ENCODE results near the gene FTH1. TPM values are rescaled to one million over a fixed set of nuclear protein-coding genes. Genes with fewer than 3 reads are reported as not detected.

The FTH1 gene
- polyA plus RNA-seq, 1 of the 3 experiments (the other 2 are of a cell fraction), result 1,229 TPM

DNA sequence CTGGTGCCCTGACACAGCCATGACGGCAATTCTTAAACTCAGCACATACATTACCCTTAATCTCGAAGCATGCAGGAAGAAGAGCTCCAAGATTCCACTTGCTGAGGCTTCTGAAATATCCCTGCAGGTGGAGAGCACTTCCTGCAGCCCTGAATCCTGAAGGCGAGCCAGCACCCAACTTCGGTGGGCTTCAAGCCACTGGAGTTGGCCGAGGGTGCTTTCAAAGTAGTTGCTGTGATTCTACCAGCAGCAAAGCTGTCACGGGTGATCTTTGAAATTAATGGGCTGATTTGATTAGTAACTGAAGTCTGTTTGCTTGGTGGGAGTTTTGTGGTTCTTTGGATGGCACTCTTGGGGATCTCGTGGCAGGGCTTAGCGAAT lies 9.0 kb upstream of the FTH1 start:
- H3K4me2 ChIP-seq, result no peak overlapping the region
- H4K20me1 ChIP-seq (ENCODE audit: insufficient read depth), result no peaks in the 10 kb centered on the region
- no peak overlapping the region for H2AFZ ChIP-seq (ENCODE audit: low read depth)
- no peak for DNase-seq
- H3K27ac ChIP-seq (ENCODE audit: low read depth in 2 of 2, low read length in 1 of 2), result no peak overlapping the region
- WGBS (ENCODE audit: low lambda C conversion rate), result 89% methylated on average over 8 of the region's 8 CpGs
- TF ChIP-seq MXI1 (IDR thresholded peaks at IDR 0.05; ENCODE audit: low read depth, low read length) (no peak), EZH2phosphoT487 (IDR thresholded peaks at IDR 0.05; ENCODE audit: borderline replicate concordance, low read depth) (no peak), TCF12 (IDR thresholded peaks at IDR 0.05) (no peak)
- no peaks in the 10 kb centered on the region for H3K9me3 ChIP-seq
- peaks cover 9% of the 10 kb centered on the region for H3F3A ChIP-seq (replicated peaks; ENCODE audit: insufficient read depth)
- no peaks in the 10 kb centered on the region for H3K9me2 ChIP-seq
- H3K9ac ChIP-seq, result no peak overlapping the region
- ChIA-PET POLR2A (interaction anchor here (1.4 kb wide), 1 partner anchor 8 kb away, joined by 3 read pairs; no protein-coding TSS in a partner anchor), CTCF (interaction anchor here (0.9 to 2.7 kb wide), 3 partner anchors 10 to 106 kb away, joined by 4 to 9 read pairs (median 5); no protein-coding TSS in a partner anchor)
- no peak overlapping the region for H3K4me3 ChIP-seq (ENCODE audit: low read depth in 2 of 2, low read length in 1 of 2)
- no peaks in the 10 kb centered on the region for H3K27me3 ChIP-seq (ENCODE audit: insufficient read depth)
- H3K79me2 ChIP-seq (ENCODE audit: insufficient read depth), result no peaks in the 10 kb centered on the region
- H3K36me3 ChIP-seq (replicated peaks in 1 of 2; ENCODE audit: control insufficient read depth in 1 of 2, insufficient read depth in 2 of 2, low read length in 1 of 2), result no peaks in the 10 kb centered on the region
- H3K4me1 ChIP-seq (ENCODE audit: control insufficient read depth in 1 of 2, insufficient read depth in 2 of 2, low read depth in 1 of 2, low read length in 1 of 2), result peaks cover 24 to 32% of the 10 kb centered on the region in 2 experiments

DNA sequence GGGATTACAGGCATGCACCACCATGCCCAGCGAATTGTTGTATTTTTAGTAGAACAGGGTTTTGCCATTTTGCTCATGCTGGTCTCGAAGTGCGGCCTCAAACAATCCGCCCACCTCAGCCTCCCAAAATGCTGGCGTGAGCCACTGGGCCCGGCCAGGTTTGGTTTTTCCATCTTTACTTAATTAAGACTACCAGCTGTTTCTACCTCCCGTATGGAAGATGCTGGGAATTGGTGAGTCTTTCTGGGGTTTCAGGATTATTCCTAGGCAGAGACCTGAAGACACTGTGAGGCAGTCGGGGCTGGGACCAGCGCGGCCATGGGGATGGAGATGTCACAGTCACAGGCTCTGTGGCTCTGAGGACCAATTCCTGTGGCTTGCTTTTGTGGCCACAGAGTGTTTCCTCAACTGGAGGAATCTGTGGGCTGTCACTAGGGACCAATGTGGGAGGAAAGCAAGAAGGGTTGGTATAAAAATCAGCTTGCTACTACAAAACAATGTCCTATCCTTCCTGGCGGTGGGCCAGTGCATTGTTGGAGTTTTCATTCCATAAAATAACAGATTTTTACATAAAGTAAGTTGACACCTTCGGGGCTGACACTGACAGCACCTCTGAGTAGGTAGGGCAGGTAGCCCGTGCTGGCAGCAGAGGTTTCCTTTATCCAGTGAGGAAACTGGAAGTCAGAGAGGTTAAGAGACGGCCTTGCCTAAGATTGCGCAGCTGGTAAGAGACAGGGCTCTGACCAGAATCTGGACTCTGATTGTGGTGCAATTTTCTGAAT lies 8.4 kb upstream of the FTH1 start:
- DNase-seq, result no peak
- Histone ChIP-seq H3K9me2 (no peaks in the 10 kb centered on the region), H3K9me3 (no peaks in the 10 kb centered on the region), H3K79me2 (ENCODE audit: insufficient read depth) (no peaks in the 10 kb centered on the region), H3K27me3 (ENCODE audit: insufficient read depth) (no peaks in the 10 kb centered on the region), H2AFZ (ENCODE audit: low read depth) (no peak overlapping the region), H3K4me2 (no peak overlapping the region), H3K4me3 (ENCODE audit: low read depth in 2 of 2, low read length in 1 of 2) (no peak overlapping the region), H3K27ac (ENCODE audit: low read depth in 2 of 2, low read length in 1 of 2) (no peak overlapping the region), H4K20me1 (ENCODE audit: insufficient read depth) (no peaks in the 10 kb centered on the region), H3K36me3 (replicated peaks in 1 of 2; ENCODE audit: control insufficient read depth in 1 of 2, insufficient read depth in 2 of 2, low read length in 1 of 2) (no peaks in the 10 kb centered on the region), H3F3A (replicated peaks; ENCODE audit: insufficient read depth) (peaks cover 15% of the 10 kb centered on the region), H3K4me1 (ENCODE audit: control insufficient read depth in 1 of 2, insufficient read depth in 2 of 2, low read depth in 1 of 2, low read length in 1 of 2) (peaks cover 25 to 35% of the 10 kb centered on the region in 2 experiments), H3K9ac (no peak overlapping the region)
- POLR2A ChIA-PET, result interaction anchor here (1.4 kb wide), 1 partner anchor 8 kb away, joined by 3 read pairs; no protein-coding TSS in a partner anchor
- CTCF ChIA-PET, result interaction anchor here (0.9 to 2.7 kb wide), 4 partner anchors 10 to 159 kb away, joined by 4 to 9 read pairs (median 4); partner anchors contain the start of gene FADS1
- TF ChIP-seq MXI1 (IDR thresholded peaks at IDR 0.05; ENCODE audit: low read depth, low read length) (no peak), REST (IDR thresholded peaks at IDR 0.05; ENCODE audit: low read depth, low read length) (no peak), GABPA (IDR thresholded peaks at IDR 0.05; ENCODE audit: low read depth) (no peak), TAF1 (IDR thresholded peaks at IDR 0.05; ENCODE audit: borderline replicate concordance, low read depth, low read length) (no peak), NFIC (IDR thresholded peaks at IDR 0.05; ENCODE audit: borderline replicate concordance) (no peak), CHD2 (IDR thresholded peaks at IDR 0.05; ENCODE audit: low read length, partially characterized antibody) (no peak), MEF2A (IDR thresholded peaks at IDR 0.05; ENCODE audit: borderline replicate concordance, low read depth) (no peak), FOSL2 (IDR thresholded peaks at IDR 0.05; ENCODE audit: borderline replicate concordance, low read depth) (no peak), SIN3A (IDR thresholded peaks at IDR 0.05; ENCODE audit: borderline replicate concordance, low read depth, low read length) (no peak)
- TF ChIP-seq, protein P1, sequence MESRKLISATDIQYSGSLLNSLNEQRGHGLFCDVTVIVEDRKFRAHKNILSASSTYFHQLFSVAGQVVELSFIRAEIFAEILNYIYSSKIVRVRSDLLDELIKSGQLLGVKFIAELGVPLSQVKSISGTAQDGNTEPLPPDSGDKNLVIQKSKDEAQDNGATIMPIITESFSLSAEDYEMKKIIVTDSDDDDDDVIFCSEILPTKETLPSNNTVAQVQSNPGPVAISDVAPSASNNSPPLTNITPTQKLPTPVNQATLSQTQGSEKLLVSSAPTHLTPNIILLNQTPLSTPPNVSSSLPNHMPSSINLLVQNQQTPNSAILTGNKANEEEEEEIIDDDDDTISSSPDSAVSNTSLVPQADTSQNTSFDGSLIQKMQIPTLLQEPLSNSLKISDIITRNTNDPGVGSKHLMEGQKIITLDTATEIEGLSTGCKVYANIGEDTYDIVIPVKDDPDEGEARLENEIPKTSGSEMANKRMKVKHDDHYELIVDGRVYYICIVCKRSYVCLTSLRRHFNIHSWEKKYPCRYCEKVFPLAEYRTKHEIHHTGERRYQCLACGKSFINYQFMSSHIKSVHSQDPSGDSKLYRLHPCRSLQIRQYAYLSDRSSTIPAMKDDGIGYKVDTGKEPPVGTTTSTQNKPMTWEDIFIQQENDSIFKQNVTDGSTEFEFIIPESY (IDR thresholded peaks at IDR 0.05; ENCODE audit: borderline replicate concordance, low read depth), result no peak
- WGBS (ENCODE audit: low lambda C conversion rate), result 93% methylated on average over 15 of the region's 15 CpGs
